H1 (cell line): ENCODE measurements around the gene MBD3L2. TPM values are rescaled to one million over a fixed set of nuclear protein-coding genes. Genes with fewer than 3 reads are reported as not detected.
A peak's percentile ranks its signal among the peaks of the same experiment; 100 is the strongest.

ENCODE experiments used
- ASH2L ChIP-seq: fragments of 200-600, 300-600 bp; sonication (generic); IDR thresholded peaks from one replicate; pipeline ENCODE4 v1.7.1; 2017; ENCODE audit warnings: low read length
- BCL11A ChIP-seq, 2 experiments: IDR thresholded peaks; one replicate each; pipeline ENCODE4 v1.6.1; 2011; ENCODE audit warnings: low read depth in 2 of 2, low read length in 2 of 2, mild to moderate bottlenecking in 2 of 2
- CHD1 ChIP-seq: IDR thresholded peaks from 2 replicates; pipeline ENCODE4 v1.6.1; 2012; ENCODE audit warnings: low read depth, low read length, improper control_type of control experiment
- CHD7 ChIP-seq: fragments of 300-600 bp; sonication (generic); IDR thresholded peaks from 2 replicates; pipeline ENCODE4 v1.7.1; 2012; ENCODE audit warnings: low read length, moderate library complexity, mild to moderate bottlenecking, inconsistent platforms; ENCODE audit not compliant: insufficient replicate concordance
- KDM4A ChIP-seq: IDR thresholded peaks from one replicate; pipeline ENCODE4 v1.7.1; 2012; ENCODE audit warnings: low read depth, mild to moderate bottlenecking, moderate library complexity, low read length, inconsistent platforms; ENCODE audit not compliant: severe bottlenecking
- POLR2A ChIP-seq, 2 experiments: IDR thresholded peaks; 1 replicate in 1 of 2; 2 replicates in 1 of 2; pipeline ENCODE4 v1.6.1; 2011; ENCODE audit warnings: low read depth in 2 of 2, low read length in 2 of 2, mild to moderate bottlenecking in 2 of 2; ENCODE audit errors: control extremely low read depth in 1 of 2
- POLR2AphosphoS5 ChIP-seq: IDR thresholded peaks from 2 replicates; pipeline ENCODE4 v1.6.1; 2011; ENCODE audit warnings: low read depth, low read length
- POU5F1 ChIP-seq: IDR thresholded peaks from 2 replicates; pipeline ENCODE4 v1.6.1; 2011; ENCODE audit warnings: low read depth, mild to moderate bottlenecking, low read length, moderate library complexity
- SRF ChIP-seq: IDR thresholded peaks from 2 replicates; pipeline ENCODE4 v1.6.1; 2011; ENCODE audit warnings: mild to moderate bottlenecking, low read depth, low read length, moderate library complexity
- TCF12 ChIP-seq: IDR thresholded peaks from 2 replicates; pipeline ENCODE4 v1.6.1; 2011; ENCODE audit warnings: low read depth, mild to moderate bottlenecking, low read length
- YY1 ChIP-seq: IDR thresholded peaks from 2 replicates; pipeline ENCODE4 v1.6.1; 2011; ENCODE audit warnings: low read depth, mild to moderate bottlenecking, low read length
- polyA plus RNA-seq, 7 experiments: library from polyadenylated mRNA; depleted of rRNA in 3 of 7; stranded (reverse) in 5 of 7; unstranded in 2 of 7; fragments of >200 nt in 5 of 7; fragments of 200-250 nt in 2 of 7; gene quantifications; 1 replicate in 5 of 7; 2 replicates in 1 of 7; 4 replicates in 1 of 7; pipeline versions ENCODE4 v1.2.1 to v1.2.3, GENCODE V29; 2011 to 2013; ENCODE audit warnings: missing spikeins in 2 of 7, mixed read lengths in 2 of 7
- total RNA-seq: library from RNA; stranded (reverse); fragmentation: NEBNext Ultra II Directional; extraction: Animal tissue kit (Norgen Biotek cat#: 25700); gene quantifications from 2 replicates; pipeline ENCODE4 v1.2.1, GENCODE V29; 2021

MBD3L2 gene
- total and polyA plus RNA-seq, 2 of the 8 experiments (the other 6 are each of a cell fraction or from before 2014, with no cell fraction given) = not detected

- no peak for TF ChIP-seq CHD7
- TF ChIP-seq CHD1 = no peak
- TF ChIP-seq POLR2AphosphoS5 = peak; percentile 31; the same call in 1 of the 2 replicates
- no peak for TF ChIP-seq YY1
- TF ChIP-seq SRF = no peak
- TF ChIP-seq ASH2L = peak; percentile 54
- no peak for TF ChIP-seq BCL11A (IDR thresholded peaks at IDR 0.05; ENCODE audit: low read depth in 2 of 2, low read length in 2 of 2)
- peak in 1 of 2 experiments; percentile 79; a peak in 2 of 3 replicates for TF ChIP-seq POLR2A (IDR thresholded peaks at IDR 0.05; ENCODE audit: control extremely low read depth in 1 of 2, low read depth in 2 of 2, low read length in 2 of 2)
- TF ChIP-seq KDM4A = peak; percentile 62
- no peak for TF ChIP-seq TCF12
- TF ChIP-seq POU5F1 = no peak
Observed at GRCh38 chr19:7069042-7069903, 20.2 kb downstream of the MBD3L2 start, which contains the start of gene ZNF557 (continued).
